Astrocyte of the cerebellum (primary cell): Measurements from ENCODE around the gene UTRN.
A peak's percentile ranks its signal among the peaks of the same experiment; 100 is the strongest.

Experiments
- DNase-seq: peaks from one replicate; pipeline ENCODE4 v3.0.0-alpha.2; 2011; ENCODE audit warnings: low read depth
- H3K4me3 ChIP-seq: 2 replicates; pipeline ENCODE4 v1.5.1; 2011; ENCODE audit warnings: mild to moderate bottlenecking, low read depth, low read length, moderate library complexity
- in situ Hi-C: cut with HindIII; loops from 2 replicates; pipeline ENCODE4 v1.10.0; 2017; ENCODE audit warnings: low sequenced_read_pairs
- TF ChIP-seq, protein P1 (sequence below): IDR thresholded peaks from 2 replicates; pipeline ENCODE4 v1.5.1; 2012; ENCODE audit warnings: low read length, low read depth, moderate library complexity, mild to moderate bottlenecking; ENCODE audit errors: missing control alignments

UTRN gene

DNA sequence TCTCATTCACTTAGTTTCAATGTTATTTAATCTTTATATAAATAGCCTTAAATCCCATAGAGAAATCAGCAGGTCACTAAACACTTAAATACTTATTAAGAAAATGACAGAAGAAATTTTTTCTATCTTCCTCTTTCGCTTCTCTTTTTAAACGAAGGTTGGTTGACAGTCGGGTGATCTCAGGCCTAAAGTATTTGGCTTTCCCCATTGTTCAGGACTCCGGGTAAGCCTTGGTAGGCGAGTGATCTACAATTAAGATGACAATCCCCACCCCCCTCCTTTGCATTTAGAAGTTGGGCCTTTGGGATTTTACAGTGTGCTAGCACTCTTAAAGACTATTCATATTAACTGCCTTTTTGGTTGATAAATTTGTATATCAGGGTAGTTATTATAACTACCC is 19.7 kb upstream of the UTRN start:
- no peak for DNase-seq
- TF ChIP-seq, protein P1, sequence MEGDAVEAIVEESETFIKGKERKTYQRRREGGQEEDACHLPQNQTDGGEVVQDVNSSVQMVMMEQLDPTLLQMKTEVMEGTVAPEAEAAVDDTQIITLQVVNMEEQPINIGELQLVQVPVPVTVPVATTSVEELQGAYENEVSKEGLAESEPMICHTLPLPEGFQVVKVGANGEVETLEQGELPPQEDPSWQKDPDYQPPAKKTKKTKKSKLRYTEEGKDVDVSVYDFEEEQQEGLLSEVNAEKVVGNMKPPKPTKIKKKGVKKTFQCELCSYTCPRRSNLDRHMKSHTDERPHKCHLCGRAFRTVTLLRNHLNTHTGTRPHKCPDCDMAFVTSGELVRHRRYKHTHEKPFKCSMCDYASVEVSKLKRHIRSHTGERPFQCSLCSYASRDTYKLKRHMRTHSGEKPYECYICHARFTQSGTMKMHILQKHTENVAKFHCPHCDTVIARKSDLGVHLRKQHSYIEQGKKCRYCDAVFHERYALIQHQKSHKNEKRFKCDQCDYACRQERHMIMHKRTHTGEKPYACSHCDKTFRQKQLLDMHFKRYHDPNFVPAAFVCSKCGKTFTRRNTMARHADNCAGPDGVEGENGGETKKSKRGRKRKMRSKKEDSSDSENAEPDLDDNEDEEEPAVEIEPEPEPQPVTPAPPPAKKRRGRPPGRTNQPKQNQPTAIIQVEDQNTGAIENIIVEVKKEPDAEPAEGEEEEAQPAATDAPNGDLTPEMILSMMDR, result no peak
- H3K4me3 ChIP-seq, result no peak overlapping the region
- in situ Hi-C loops, result no loop called here

DNA sequence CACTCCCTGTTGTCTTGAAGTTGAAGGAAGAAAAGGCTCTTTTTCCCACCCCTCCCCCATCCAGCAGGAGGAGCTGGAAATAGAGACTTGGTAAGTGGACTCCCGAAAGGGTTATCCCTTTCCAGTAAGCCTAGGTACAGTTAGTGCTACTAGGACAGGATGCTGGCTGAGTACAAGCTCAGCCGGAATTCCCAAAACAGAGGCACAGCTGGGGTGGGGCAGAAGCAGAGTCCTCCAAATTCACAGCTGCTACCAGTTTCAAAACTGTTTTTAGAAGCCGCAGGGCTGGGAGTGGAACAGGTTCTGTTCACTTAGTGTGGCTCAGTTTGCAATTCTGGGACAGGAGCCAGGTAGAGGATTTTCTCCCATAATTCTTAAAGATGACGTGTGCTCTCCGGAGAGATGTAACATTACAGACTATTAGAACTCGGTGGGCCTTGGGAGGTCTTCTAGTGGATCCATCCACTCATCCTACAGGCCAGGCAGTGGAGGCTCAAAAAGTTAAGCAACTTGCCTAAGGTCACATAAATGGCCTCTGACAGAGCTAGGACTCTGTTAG is 19.0 kb upstream of the UTRN start:
- no peak overlapping the region for H3K4me3 ChIP-seq
- in situ Hi-C loops, result no loop called here
- DNase-seq, result peak; percentile 77
- TF ChIP-seq, protein P1, result no peak

DNA sequence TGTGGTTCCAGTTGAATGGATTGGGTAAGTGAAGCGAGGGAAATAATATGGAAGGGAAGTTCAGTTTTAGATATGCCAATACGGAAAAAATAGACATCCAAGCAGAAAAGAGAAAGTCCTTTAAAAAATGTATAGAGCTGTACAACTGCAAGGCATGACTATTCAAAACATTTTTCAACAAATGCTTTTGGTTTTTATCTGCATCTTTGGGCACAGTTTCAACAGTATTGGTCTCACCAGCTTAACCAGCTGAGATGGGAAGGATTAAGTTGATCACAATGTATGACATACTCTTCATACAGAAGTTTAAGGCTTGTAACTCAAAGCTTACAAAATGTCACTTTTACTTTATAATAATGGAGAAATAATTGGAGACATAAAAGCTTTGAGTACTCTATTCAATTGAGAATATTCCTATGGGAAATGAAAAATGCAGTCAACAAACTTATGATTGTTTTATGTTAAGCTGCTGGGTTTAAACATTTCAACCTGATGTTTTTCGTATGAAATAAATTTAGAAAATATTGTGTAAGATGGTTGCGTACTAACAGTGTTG is 16.3 kb upstream of the UTRN start:
- TF ChIP-seq, protein P1, result no peak
- H3K4me3 ChIP-seq, result no peak overlapping the region
- DNase-seq, result no peak
- in situ Hi-C loops, result no loop called here

DNA sequence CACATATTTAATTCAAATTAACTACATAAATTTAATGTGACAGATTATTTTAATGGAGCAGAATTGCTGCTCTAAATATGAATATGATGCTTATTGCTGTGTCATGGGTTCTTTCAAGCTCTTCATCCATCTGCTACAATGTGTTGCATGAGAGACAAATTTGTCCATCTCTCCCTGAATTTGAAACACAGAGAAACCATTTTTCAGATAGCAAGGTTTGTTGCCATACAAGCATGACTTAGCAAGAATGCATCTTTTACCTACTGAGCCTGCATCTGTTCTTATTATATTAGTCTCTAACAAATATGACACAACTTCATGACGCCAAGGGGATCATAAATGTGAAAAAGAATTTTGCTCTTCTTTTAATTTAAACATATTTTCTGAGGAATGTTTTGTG is 8.0 kb upstream of the UTRN start:
- DNase-seq, result no peak
- in situ Hi-C loops, result loop anchor here (25.0 kb wide), 1 partner anchor 165 kb away; no protein-coding TSS in a partner anchor
- TF ChIP-seq, protein P1, result no peak
- H3K4me3 ChIP-seq, result no peak overlapping the region

DNA sequence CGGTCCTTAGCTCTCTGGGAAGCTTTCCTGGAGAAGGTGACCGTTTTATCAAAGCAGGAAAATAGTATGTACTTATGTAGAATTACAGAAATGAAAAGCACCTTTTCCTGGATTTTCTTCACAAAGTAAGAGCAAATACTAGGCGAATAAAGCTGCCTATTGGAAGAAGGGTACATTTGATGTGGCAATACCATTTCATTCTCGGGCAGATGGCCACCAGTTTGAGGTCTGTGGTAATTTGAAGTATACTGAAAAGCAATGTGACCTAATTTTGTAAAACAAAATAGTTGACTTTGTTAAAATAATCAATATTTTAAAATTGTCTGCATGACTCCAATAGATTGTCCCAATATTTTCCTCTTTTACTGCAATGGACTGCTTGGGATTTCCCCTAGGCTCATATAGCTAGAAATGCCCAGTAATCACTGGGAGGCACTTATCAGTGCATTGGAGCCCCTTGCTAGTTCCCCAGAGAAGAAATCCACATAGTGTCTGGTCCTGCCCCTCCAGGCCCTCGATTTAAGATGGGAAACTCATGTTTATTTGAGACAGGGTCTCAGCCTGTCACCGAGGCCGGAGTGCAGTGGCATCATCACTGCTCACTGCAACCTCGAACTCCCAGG is 7.4 kb upstream of the UTRN start:
- H3K4me3 ChIP-seq, result no peak overlapping the region
- DNase-seq, result no peak
- TF ChIP-seq, protein P1, result no peak
- in situ Hi-C loops, result loop anchor here (25.0 kb wide), 1 partner anchor 165 kb away; no protein-coding TSS in a partner anchor

DNA sequence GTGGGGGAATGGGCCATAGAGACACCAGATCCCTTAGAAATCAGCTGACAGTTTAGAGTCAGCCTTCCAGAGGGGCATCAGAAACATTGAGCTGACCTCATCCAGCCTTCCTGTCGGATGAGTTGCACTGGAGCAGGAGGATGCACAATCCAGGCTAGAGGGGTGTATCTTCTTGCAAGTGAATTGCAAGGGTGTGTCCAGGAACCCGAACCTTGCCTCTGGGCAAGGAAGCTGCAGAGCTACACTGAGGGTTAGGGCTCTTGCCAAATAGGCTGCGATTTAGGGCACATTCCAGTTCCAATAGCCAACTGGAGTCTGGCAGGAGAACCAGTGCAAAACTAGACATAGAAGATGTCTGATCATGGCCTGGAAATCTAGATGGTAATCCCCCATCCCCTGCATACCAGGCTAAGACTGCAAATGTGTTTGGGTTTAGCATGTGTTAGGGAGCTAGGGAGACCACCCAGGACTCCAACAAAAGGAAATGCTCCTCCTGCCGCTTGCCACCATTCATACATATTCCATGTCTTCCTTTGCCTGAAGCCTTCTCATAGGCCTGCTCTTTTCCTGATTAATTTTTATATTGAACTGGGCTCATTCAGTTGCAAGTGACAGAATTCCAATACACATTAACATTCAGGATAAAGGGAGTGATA is 6.3 kb upstream of the UTRN start:
- no peak for DNase-seq
- H3K4me3 ChIP-seq, result no peak overlapping the region
- in situ Hi-C loops, result loop anchor here (25.0 kb wide), 1 partner anchor 166 kb away; no protein-coding TSS in a partner anchor
- TF ChIP-seq, protein P1, result no peak
